Measurements from ENCODE around the gene DPH7. TPM values are rescaled to one million over a fixed set of nuclear protein-coding genes. Genes with fewer than 3 reads are reported as not detected.
A peak's percentile ranks its signal among the peaks of the same experiment; 100 is the strongest.

Gene DPH7
- total and polyA plus RNA-seq, 4 donors: 21.7 to 82.1 (median 45.4) TPM

DNA sequence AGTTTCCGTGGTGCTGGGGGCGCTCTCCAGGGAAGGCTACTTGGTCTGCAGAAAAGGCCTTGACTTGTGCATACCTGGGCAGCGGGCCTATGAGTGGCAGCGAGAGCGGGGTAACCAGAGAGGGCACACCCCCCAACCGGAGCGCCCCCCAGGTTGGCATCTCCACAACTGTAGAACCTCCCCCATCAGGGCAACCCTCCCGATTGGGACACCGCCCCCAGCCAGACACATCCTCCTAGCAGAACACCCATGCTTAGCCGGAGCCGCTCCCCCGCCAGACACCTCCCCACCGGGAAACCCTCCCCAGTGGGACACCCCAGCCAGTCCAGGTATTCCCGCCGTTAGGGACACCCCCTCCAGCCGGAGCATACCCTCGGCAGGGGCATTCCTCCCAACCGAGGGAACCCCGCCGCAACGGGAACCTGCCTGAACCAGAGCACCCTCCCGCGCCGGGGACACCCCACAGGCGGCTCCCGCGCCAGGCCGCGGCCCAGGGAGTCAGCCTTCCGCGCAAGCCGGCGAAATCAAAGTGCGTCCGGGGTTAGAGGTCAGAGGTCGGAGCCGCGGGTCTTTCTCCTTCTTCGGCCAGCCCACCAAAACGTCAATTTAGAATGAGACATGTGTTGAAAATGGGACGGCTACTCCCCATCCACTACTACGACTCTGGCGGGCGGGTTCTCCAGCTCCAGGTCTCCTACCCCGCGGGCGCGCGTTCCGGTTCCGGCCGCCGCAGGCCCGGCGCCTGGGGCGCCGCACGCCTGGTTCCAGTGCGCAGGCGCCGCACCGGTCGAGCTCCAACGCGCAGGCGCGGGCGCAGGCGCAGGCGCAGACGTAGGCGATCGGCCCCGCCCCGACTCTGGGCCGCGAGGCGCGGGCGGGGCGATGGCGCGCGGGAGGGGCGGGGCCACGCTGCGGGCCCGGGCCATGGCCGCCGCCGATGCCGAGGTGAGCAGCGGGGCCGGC lies 39.7 kb upstream of the DPH7 start, which contains the start of gene EHMT1:
Gene EHMT1, plus strand, starts transcription at position 901 of the 963 bp plus-strand sequence. Its CDS starts 24 bp downstream, at position 925.
- peak within 1 kb of the TSS; percentile 80 for H3K27ac ChIP-seq (ENCODE audit: low read depth, low read length)
- DNase-seq (ENCODE audit: low read depth in 4 of 6, low spot score in 6 of 6): peak; percentile 76 to 97 (median 84)
- H3K9me3 ChIP-seq (ENCODE audit: control insufficient read depth, insufficient read depth, low read length): no peaks in the 10 kb centered on the region
- under 1% methylated on average over 91 of the region's 94 CpGs for WGBS (ENCODE audit: insufficient coverage)
- H3K27me3 ChIP-seq (ENCODE audit: control insufficient read depth, insufficient read depth, low read length): no peaks in the 10 kb centered on the region
- H3K4me1 ChIP-seq (ENCODE audit: control insufficient read depth, insufficient read depth, low read length): peaks cover 30% of the 10 kb centered on the region
- peak within 1 kb of the TSS; percentile 74 for H3K4me3 ChIP-seq (ENCODE audit: low read depth, low read length)
- H3K36me3 ChIP-seq (ENCODE audit: control insufficient read depth, insufficient read depth, low read length): peaks cover 44% of the 10 kb centered on the region

- WGBS (ENCODE audit: insufficient coverage): 93% methylated on average over 19 of the region's 19 CpGs
- Histone ChIP-seq H3K4me1 (ENCODE audit: control insufficient read depth, insufficient read depth, low read length) (peaks cover 21% of the 10 kb centered on the region), H3K27ac (ENCODE audit: low read depth, low read length) (no peak overlapping the region), H3K4me3 (ENCODE audit: low read depth, low read length) (no peak overlapping the region), H3K36me3 (ENCODE audit: control insufficient read depth, insufficient read depth, low read length) (peaks cover 56% of the 10 kb centered on the region), H3K27me3 (ENCODE audit: control insufficient read depth, insufficient read depth, low read length) (no peaks in the 10 kb centered on the region), H3K9me3 (ENCODE audit: control insufficient read depth, insufficient read depth, low read length) (no peaks in the 10 kb centered on the region)
- DNase-seq (ENCODE audit: low read depth in 4 of 6, low spot score in 6 of 6): no peak
These were observed 36.7 kb upstream of the DPH7 start for GRCh38 chr9:137615387-137615871.

GRCh38 chr9:137614631-137615386 lies 36.1 kb upstream of the DPH7 start:
- no peaks in the 10 kb centered on the region for H3K27me3 ChIP-seq (ENCODE audit: control insufficient read depth, insufficient read depth, low read length)
- no peak overlapping the region for H3K27ac ChIP-seq (ENCODE audit: low read depth, low read length)
- H3K9me3 ChIP-seq (ENCODE audit: control insufficient read depth, insufficient read depth, low read length): no peaks in the 10 kb centered on the region
- DNase-seq (ENCODE audit: low read depth in 4 of 6, low spot score in 6 of 6): no peak
- no peak overlapping the region for H3K4me3 ChIP-seq (ENCODE audit: low read depth, low read length)
- peaks cover 56% of the 10 kb centered on the region for H3K36me3 ChIP-seq (ENCODE audit: control insufficient read depth, insufficient read depth, low read length)
- 96% methylated on average over 21 of the region's 25 CpGs for WGBS (ENCODE audit: insufficient coverage)
- H3K4me1 ChIP-seq (ENCODE audit: control insufficient read depth, insufficient read depth, low read length): peaks cover 17% of the 10 kb centered on the region

GRCh38 chr9:137613738-137614523 lies 35.2 kb upstream of the DPH7 start:
- Histone ChIP-seq H3K27ac (ENCODE audit: low read depth, low read length) (no peak overlapping the region), H3K4me3 (ENCODE audit: low read depth, low read length) (no peak overlapping the region), H3K9me3 (ENCODE audit: control insufficient read depth, insufficient read depth, low read length) (no peaks in the 10 kb centered on the region), H3K36me3 (ENCODE audit: control insufficient read depth, insufficient read depth, low read length) (peaks cover 62% of the 10 kb centered on the region), H3K4me1 (ENCODE audit: control insufficient read depth, insufficient read depth, low read length) (peaks cover 17% of the 10 kb centered on the region), H3K27me3 (ENCODE audit: control insufficient read depth, insufficient read depth, low read length) (no peaks in the 10 kb centered on the region)
- DNase-seq (ENCODE audit: low read depth in 4 of 6, low spot score in 6 of 6): no peak
- 95% methylated on average over 24 of the region's 27 CpGs for WGBS (ENCODE audit: insufficient coverage)

DNA sequence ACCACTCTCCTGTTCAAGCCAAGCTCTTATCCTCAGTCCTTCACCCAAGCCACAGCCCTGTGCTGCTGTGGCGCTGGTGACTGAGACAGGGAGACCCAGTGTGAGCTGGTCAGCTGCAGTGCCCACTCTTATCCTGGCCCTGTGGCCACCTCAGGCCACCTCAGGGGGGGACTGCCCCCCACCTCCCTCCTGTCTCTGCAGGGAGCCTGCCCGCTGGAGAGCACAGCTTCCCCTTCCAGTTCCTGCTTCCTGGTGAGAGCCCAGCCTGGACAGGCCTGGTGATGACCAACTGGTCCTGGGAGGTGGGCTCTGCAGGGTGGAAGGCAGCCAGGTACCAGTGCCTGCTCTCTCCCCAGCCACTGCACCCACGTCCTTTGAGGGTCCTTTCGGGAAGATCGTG lies 34.5 kb upstream of the DPH7 start:
- Histone ChIP-seq H3K4me3 (ENCODE audit: low read depth, low read length) (no peak overlapping the region), H3K4me1 (ENCODE audit: control insufficient read depth, insufficient read depth, low read length) (peaks cover 20% of the 10 kb centered on the region), H3K9me3 (ENCODE audit: control insufficient read depth, insufficient read depth, low read length) (no peaks in the 10 kb centered on the region), H3K36me3 (ENCODE audit: control insufficient read depth, insufficient read depth, low read length) (peaks cover 64% of the 10 kb centered on the region), H3K27me3 (ENCODE audit: control insufficient read depth, insufficient read depth, low read length) (no peaks in the 10 kb centered on the region), H3K27ac (ENCODE audit: low read depth, low read length) (no peak overlapping the region)
- DNase-seq (ENCODE audit: low read depth in 4 of 6, low spot score in 6 of 6): no peak
- 89% methylated on average over 3 of the region's 5 CpGs for WGBS (ENCODE audit: insufficient coverage)

- H3K36me3 ChIP-seq (ENCODE audit: control insufficient read depth, insufficient read depth, low read length): peaks cover 64% of the 10 kb centered on the region
- no peaks in the 10 kb centered on the region for H3K27me3 ChIP-seq (ENCODE audit: control insufficient read depth, insufficient read depth, low read length)
- WGBS (ENCODE audit: insufficient coverage): 83% methylated on average over 6 of the region's 8 CpGs
- H3K27ac ChIP-seq (ENCODE audit: low read depth, low read length): no peak overlapping the region
- DNase-seq (ENCODE audit: low read depth in 4 of 6, low spot score in 6 of 6): no peak
- H3K4me3 ChIP-seq (ENCODE audit: low read depth, low read length): no peak overlapping the region
- no peaks in the 10 kb centered on the region for H3K9me3 ChIP-seq (ENCODE audit: control insufficient read depth, insufficient read depth, low read length)
- peaks cover 19% of the 10 kb centered on the region for H3K4me1 ChIP-seq (ENCODE audit: control insufficient read depth, insufficient read depth, low read length)
These were observed 34.0 kb upstream of the DPH7 start for GRCh38 chr9:137612741-137613142.

DNA sequence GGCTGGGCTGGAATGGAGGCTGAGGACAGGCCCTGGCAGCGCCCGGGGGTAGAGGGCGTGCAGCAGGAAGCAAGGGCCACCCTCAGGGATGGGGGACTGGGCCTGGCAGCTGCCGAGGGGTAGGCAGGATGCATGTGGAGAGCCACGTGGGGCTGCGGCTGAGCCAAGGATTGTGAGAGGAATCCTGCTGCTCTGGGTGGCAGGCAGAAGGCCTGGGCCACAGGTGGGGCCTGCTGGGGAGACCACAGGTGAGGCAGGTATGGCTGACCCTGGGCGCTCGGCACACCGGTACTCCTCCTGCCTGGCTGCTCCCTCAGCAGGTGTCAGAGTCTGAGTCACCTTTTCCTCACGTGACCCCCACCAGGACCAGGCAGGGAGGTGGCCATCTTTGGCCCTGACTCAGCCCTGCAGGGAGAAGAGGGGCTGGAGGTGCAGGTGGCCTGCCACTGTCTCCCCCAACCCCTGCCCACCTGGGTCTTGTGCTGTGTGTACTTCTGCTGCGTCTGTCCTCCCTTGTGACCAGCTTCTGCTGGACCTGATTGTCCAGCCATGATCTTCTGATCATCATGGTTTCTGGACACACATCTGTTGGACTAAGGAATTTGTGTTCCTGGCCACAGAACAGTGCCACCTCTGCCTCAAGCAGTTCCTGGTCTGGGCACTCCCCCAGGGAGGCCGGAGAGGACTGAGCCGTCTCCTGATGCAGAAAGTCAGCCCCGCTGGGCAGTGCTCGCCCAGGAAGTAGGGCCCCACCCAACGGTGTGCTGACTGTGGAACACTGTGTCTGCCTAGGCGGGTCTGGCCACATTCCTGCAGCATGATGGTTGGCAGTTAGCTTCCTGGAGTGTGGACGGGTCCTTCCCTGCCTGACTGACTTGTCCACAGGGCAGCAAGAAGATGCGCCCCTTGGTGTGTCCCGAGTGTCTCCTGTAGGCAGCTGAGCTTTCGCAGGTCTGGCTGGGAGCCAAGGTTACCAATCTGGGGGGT lies 33.2 kb upstream of the DPH7 start:
- no peak overlapping the region for H3K27ac ChIP-seq (ENCODE audit: low read depth, low read length)
- no peak for DNase-seq (ENCODE audit: low read depth in 4 of 6, low spot score in 6 of 6)
- H3K36me3 ChIP-seq (ENCODE audit: control insufficient read depth, insufficient read depth, low read length): peaks cover 61% of the 10 kb centered on the region
- H3K4me1 ChIP-seq (ENCODE audit: control insufficient read depth, insufficient read depth, low read length): peaks cover 19% of the 10 kb centered on the region
- 70% methylated on average over 20 of the region's 21 CpGs for WGBS (ENCODE audit: insufficient coverage)
- H3K27me3 ChIP-seq (ENCODE audit: control insufficient read depth, insufficient read depth, low read length): no peaks in the 10 kb centered on the region
- no peaks in the 10 kb centered on the region for H3K9me3 ChIP-seq (ENCODE audit: control insufficient read depth, insufficient read depth, low read length)
- H3K4me3 ChIP-seq (ENCODE audit: low read depth, low read length): no peak overlapping the region

DNA sequence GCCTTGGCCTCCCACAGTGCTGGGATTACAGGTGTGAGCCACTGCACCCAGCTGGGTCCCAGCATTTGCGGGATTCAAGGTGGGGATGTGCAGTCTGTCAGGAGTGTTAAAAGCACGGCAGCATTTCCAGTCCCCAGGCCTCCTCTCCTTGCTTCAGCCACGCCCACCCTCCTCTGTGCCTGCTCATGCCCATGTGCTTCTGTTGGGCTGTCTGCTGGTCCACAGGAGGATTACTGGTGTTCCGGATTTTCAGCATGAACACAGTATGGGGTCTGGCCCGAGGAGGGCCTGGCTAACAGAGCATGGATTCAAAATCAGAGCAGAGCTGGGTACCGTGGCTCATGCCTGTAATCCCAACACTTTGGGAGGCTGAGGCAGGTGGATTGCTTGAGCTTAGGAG lies 32.2 kb upstream of the DPH7 start:
- no peaks in the 10 kb centered on the region for H3K27me3 ChIP-seq (ENCODE audit: control insufficient read depth, insufficient read depth, low read length)
- peaks cover 54% of the 10 kb centered on the region for H3K36me3 ChIP-seq (ENCODE audit: control insufficient read depth, insufficient read depth, low read length)
- H3K27ac ChIP-seq (ENCODE audit: low read depth, low read length): no peak overlapping the region
- H3K4me3 ChIP-seq (ENCODE audit: low read depth, low read length): no peak overlapping the region
- no peak for DNase-seq (ENCODE audit: low read depth in 4 of 6, low spot score in 6 of 6)
- no peaks in the 10 kb centered on the region for H3K9me3 ChIP-seq (ENCODE audit: control insufficient read depth, insufficient read depth, low read length)
- peaks cover 24% of the 10 kb centered on the region for H3K4me1 ChIP-seq (ENCODE audit: control insufficient read depth, insufficient read depth, low read length)
- 79% methylated on average over 5 of the region's 6 CpGs for WGBS (ENCODE audit: insufficient coverage)
